GM20000 (cell line): Measurements from ENCODE around the gene TRIM43.
"Not testable (repeated sequence)": the region's sequence is repeated elsewhere in the genome, so short reads cannot be mapped to it uniquely, and the experiment has no call there.

ENCODE experiments used
- DNase-seq: peaks from one replicate; pipeline ENCODE4 v3.0.0; 2012; ENCODE audit warnings: low spot score

Gene TRIM43

GRCh38 chr2:95595012-95595411 lies 3.2 kb downstream of the TRIM43 start:
- DNase-seq, result not testable (repeated sequence)

GRCh38 chr2:95601301-95601700 lies 9.5 kb downstream of the TRIM43 start:
- not testable (repeated sequence) for DNase-seq

- not testable (repeated sequence) for DNase-seq
Observed at GRCh38 chr2:95602146-95602545, 10.3 kb downstream of the TRIM43 start.

GRCh38 chr2:95608356-95608755 lies 16.6 kb downstream of the TRIM43 start:
- not testable (repeated sequence) for DNase-seq

GRCh38 chr2:95609764-95610163 lies 18.0 kb downstream of the TRIM43 start:
- not testable (repeated sequence) for DNase-seq

GRCh38 chr2:95613048-95613447 lies 21.2 kb downstream of the TRIM43 start:
- not testable (repeated sequence) for DNase-seq

- DNase-seq, result not testable (repeated sequence)
Observed at GRCh38 chr2:95622728-95623127, 30.9 kb downstream of the TRIM43 start.

GRCh38 chr2:95630987-95631386 lies 39.2 kb downstream of the TRIM43 start:
- not testable (repeated sequence) for DNase-seq

GRCh38 chr2:95633626-95634259 lies 41.9 kb downstream of the TRIM43 start:
- DNase-seq, result not testable (repeated sequence)

- not testable (repeated sequence) for DNase-seq
Observed at GRCh38 chr2:95640515-95641288, 48.9 kb downstream of the TRIM43 start.

- not testable (repeated sequence) for DNase-seq
Observed at GRCh38 chr2:95641289-95641575, 49.4 kb downstream of the TRIM43 start.

- not testable (repeated sequence) for DNase-seq
Observed at GRCh38 chr2:95641787-95642186, 50.0 kb downstream of the TRIM43 start.

GRCh38 chr2:95642360-95642759 lies 50.6 kb downstream of the TRIM43 start:
- not testable (repeated sequence) for DNase-seq

GRCh38 chr2:95642951-95643350 lies 51.1 kb downstream of the TRIM43 start:
- not testable (repeated sequence) for DNase-seq

- DNase-seq, result not testable (repeated sequence)
Observed at GRCh38 chr2:95645312-95645711, 53.5 kb downstream of the TRIM43 start.

GRCh38 chr2:95646274-95646994 lies 54.6 kb downstream of the TRIM43 start:
- not testable (repeated sequence) for DNase-seq

- not testable (repeated sequence) for DNase-seq
Observed at GRCh38 chr2:95648894-95649544, 57.2 kb downstream of the TRIM43 start.
